Fibroblast of the conjunctiva (primary cell): ENCODE measurements around the gene CACNA1C.

Experiments used
- DNase-seq: peaks from one replicate; pipeline ENCODE4 v3.0.0-alpha.2; 2010; ENCODE audit warnings: low read depth

Gene CACNA1C

GRCh38 chr12:2596441-2596840 is 543.7 kb downstream of the CACNA1C start:
- no peak for DNase-seq

- DNase-seq, result no peak
These were observed 552.5 kb downstream of the CACNA1C start for GRCh38 chr12:2605301-2605700.

- DNase-seq, result no peak
These were observed 553.6 kb downstream of the CACNA1C start for GRCh38 chr12:2606186-2606910.

GRCh38 chr12:2607881-2608607 is 555.3 kb downstream of the CACNA1C start:
- no peak for DNase-seq

- DNase-seq, result no peak
These were observed 555.8 kb downstream of the CACNA1C start for GRCh38 chr12:2608608-2608945.

GRCh38 chr12:2609020-2609419 is 556.2 kb downstream of the CACNA1C start:
- no peak for DNase-seq

- no peak for DNase-seq
These were observed 557.6 kb downstream of the CACNA1C start for GRCh38 chr12:2610358-2610757.

- DNase-seq, result peak; percentile 93
These were observed 560.7 kb downstream of the CACNA1C start for GRCh38 chr12:2613326-2614073.

- DNase-seq, result no peak
These were observed 561.6 kb downstream of the CACNA1C start for GRCh38 chr12:2614341-2614740.

- no peak for DNase-seq
These were observed 563.0 kb downstream of the CACNA1C start for GRCh38 chr12:2615665-2616402.

- no peak for DNase-seq
These were observed 564.0 kb downstream of the CACNA1C start for GRCh38 chr12:2616763-2617162.

- no peak for DNase-seq
These were observed 564.6 kb downstream of the CACNA1C start for GRCh38 chr12:2617365-2617764.

- no peak for DNase-seq
These were observed 565.7 kb downstream of the CACNA1C start for GRCh38 chr12:2618291-2618995.

GRCh38 chr12:2619136-2619535 is 566.3 kb downstream of the CACNA1C start:
- DNase-seq, result no peak

- no peak for DNase-seq
These were observed 569.7 kb downstream of the CACNA1C start for GRCh38 chr12:2622460-2622859.

GRCh38 chr12:2623472-2623871 is 570.7 kb downstream of the CACNA1C start:
- DNase-seq, result no peak

- DNase-seq, result no peak
These were observed 571.9 kb downstream of the CACNA1C start for GRCh38 chr12:2624543-2625288.

- no peak for DNase-seq
These were observed 572.5 kb downstream of the CACNA1C start for GRCh38 chr12:2625289-2625612.

GRCh38 chr12:2627076-2627834 is 574.5 kb downstream of the CACNA1C start:
- no peak for DNase-seq

GRCh38 chr12:2627835-2628191 is 575.0 kb downstream of the CACNA1C start:
- DNase-seq, result no peak
